K562 (cell line): Measurements from ENCODE around the gene TMEM273. TPM values are rescaled to one million over a fixed set of nuclear protein-coding genes. Genes with fewer than 3 reads are reported as not detected.

Source experiments
- ARNT ChIP-seq, 2 experiments: fragments of 450-650 bp; IDR thresholded peaks; 2 replicates each; pipeline ENCODE4 v1.6.1; 2016; ENCODE audit warnings: mild to moderate bottlenecking in 1 of 2
- BHLHE40 ChIP-seq: IDR thresholded peaks from 2 replicates; pipeline ENCODE4 v1.6.1; 2011; ENCODE audit warnings: low read length, improper control_type of control experiment
- CBX1 ChIP-seq: sonication (generic); IDR thresholded peaks from 2 replicates; pipeline ENCODE4 v1.6.1; 2016; ENCODE audit warnings: antibody characterized with exemption, low read depth, mild to moderate bottlenecking
- CLOCK ChIP-seq: fragments of 250-450 bp; sonication (Bioruptor Pico); IDR thresholded peaks from 2 replicates; pipeline ENCODE4 v1.4.0; 2020; ENCODE audit warnings: mild to moderate bottlenecking, moderate library complexity, borderline replicate concordance
- DPF2 ChIP-seq: fragments of 450-650 bp; IDR thresholded peaks from 2 replicates; pipeline ENCODE4 v1.6.1; 2016
- ETV6 ChIP-seq, 3 experiments: fragments of 150-350 bp in 1 of 3; sonication (generic) in 1 of 3; formaldehyde crosslinking in 1 of 3; IDR thresholded peaks; 2 replicates each; pipeline versions ENCODE4 v1.6.1 to v1.8.0; 2014 to 2022; ENCODE audit warnings: borderline replicate concordance in 2 of 3, low read depth in 2 of 3, antibody characterized with exemption in 1 of 3, low read length in 1 of 3, mild to moderate bottlenecking in 1 of 3, missing genetic modification reagents in 1 of 3
- GTF2A2 ChIP-seq: IDR thresholded peaks from 2 replicates; pipeline ENCODE4 v1.6.1; 2016; ENCODE audit warnings: mild to moderate bottlenecking, missing genetic modification characterization, missing compliant biosample characterization
- KLF13 ChIP-seq: fragments of 450-650 bp; IDR thresholded peaks from 2 replicates; pipeline ENCODE4 v1.6.1; 2016; ENCODE audit warnings: missing genetic modification characterization, low read depth, mild to moderate bottlenecking, missing compliant biosample characterization, moderate library complexity, borderline replicate concordance
- NFATC3 ChIP-seq: fragments of 450-650 bp; IDR thresholded peaks from 2 replicates; pipeline ENCODE4 v1.6.1; 2017; ENCODE audit warnings: mild to moderate bottlenecking
- NR2C2 ChIP-seq, 2 experiments: fragments of 200-800 bp in 1 of 2; sonication (Bioruptor generic) in 1 of 2; sonication (generic) in 1 of 2; formaldehyde crosslinking in 1 of 2; IDR thresholded peaks; 2 replicates each; pipeline versions ENCODE4 v1.6.1 to v1.8.0; 2016 to 2022; ENCODE audit warnings: mild to moderate bottlenecking in 1 of 2, missing compliant biosample characterization in 1 of 2, missing genetic modification characterization in 1 of 2, missing genetic modification reagents in 1 of 2
- PRDM10 ChIP-seq: fragments of 450-650 bp; IDR thresholded peaks from 2 replicates; pipeline ENCODE4 v1.6.1; 2018; ENCODE audit not compliant: partially characterized antibody
- TAF9B ChIP-seq: fragments of 450-650 bp; IDR thresholded peaks from 2 replicates; pipeline ENCODE4 v1.6.1; 2018; ENCODE audit warnings: mild to moderate bottlenecking; ENCODE audit not compliant: partially characterized antibody
- WHSC1 ChIP-seq: IDR thresholded peaks from one replicate; pipeline ENCODE4 v1.6.1; 2012; ENCODE audit warnings: low read length, control low read depth, inconsistent platforms
- ZNF232 ChIP-seq: sonication (generic); formaldehyde crosslinking; IDR thresholded peaks from 2 replicates; pipeline ENCODE4 v1.8.0; 2022; ENCODE audit warnings: mild to moderate bottlenecking, missing genetic modification reagents
- ZNF384 ChIP-seq: IDR thresholded peaks from 2 replicates; pipeline ENCODE4 v1.6.1; 2012; ENCODE audit warnings: low read depth, low read length, improper control_type of control experiment
- ZNF431 ChIP-seq: sonication (generic); formaldehyde crosslinking; IDR thresholded peaks from 2 replicates; pipeline ENCODE4 v1.8.0; 2022; ENCODE audit warnings: mild to moderate bottlenecking, missing genetic modification reagents
- ZSCAN29 ChIP-seq: fragments of 450-650 bp; IDR thresholded peaks from 2 replicates; pipeline ENCODE4 v1.6.1; 2017
- polyA plus RNA-seq, 8 experiments: library from polyadenylated mRNA; depleted of rRNA in 4 of 8; stranded (reverse) in 5 of 8; unstranded in 3 of 8; fragments of >200 nt; fragmentation: Nextera tagmentation in 2 of 8; fragmentation: Illumina TruSeq in 1 of 8; extraction: Ambion mirVana in 2 of 8; extraction: Trizol in 1 of 8; gene quantifications; 2 replicates each; pipeline versions ENCODE4 v1.2.1 to v1.2.3, GENCODE V29; 2011 to 2014; ENCODE audit warnings: inconsistent platforms in 1 of 8, missing spikeins in 1 of 8
- total RNA-seq, 7 experiments: library from RNA; depleted of rRNA in 6 of 7; stranded (reverse); fragments of >200 nt in 6 of 7; fragmentation: Illumina TruSeq in 2 of 7; extraction: Trizol in 2 of 7; gene quantifications; 2 replicates each; pipeline versions ENCODE4 v1.2.1 to v1.2.3, GENCODE V29; 2011 to 2021; ENCODE audit warnings: low replicate concordance in 1 of 7
- TF ChIP-seq, protein P1 (sequence below): fragments of 250-450 bp; sonication (Bioruptor Pico); IDR thresholded peaks from 2 replicates; pipeline ENCODE4 v1.8.0; 2021; ENCODE audit warnings: moderate library complexity, mild to moderate bottlenecking, inconsistent platforms
- TF ChIP-seq, protein P2 (sequence below): sonication (generic); formaldehyde crosslinking; IDR thresholded peaks from 2 replicates; pipeline ENCODE4 v1.8.0; 2022; ENCODE audit warnings: missing genetic modification reagents, mild to moderate bottlenecking, borderline replicate concordance

Gene TMEM273
- total and polyA plus RNA-seq, 9 of the 15 experiments (the other 6 are each of a cell fraction or from before 2014, with no cell fraction given), result 39.2 to 131 (median 95.6) TPM

DNA sequence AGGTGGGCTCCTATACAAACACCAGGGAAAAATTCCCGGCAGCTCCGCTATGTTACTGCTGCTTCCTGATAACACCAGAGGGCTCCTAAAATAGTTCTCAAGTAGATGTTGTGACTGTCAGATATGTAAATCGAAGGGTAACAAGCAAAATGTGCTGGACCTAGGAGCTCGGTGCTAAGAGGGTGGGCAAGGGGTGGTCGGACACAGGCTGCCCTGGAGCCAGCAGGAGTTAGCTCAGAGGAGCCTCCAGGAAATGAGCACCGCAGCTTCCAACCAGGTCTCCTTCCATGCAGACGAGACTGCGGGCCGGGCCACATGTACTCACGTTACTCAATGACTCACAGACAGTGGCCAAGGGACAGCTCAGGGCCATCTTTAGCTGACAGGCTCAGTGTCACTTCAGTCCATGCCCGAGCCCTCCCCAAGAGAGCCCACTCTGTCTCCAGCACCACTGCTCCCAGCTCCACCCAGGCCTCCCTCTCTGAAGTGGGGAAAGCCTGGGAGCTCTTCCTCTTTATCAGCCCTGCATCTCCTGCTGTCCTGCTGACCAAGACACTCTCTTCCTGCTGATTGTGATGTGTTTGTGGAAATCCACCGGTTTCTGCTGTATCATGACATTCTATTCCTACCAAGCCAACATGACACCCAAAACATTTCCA lies 37.2 kb upstream of the TMEM273 start (continued):
- TF ChIP-seq WHSC1, result no peak
- TF ChIP-seq, protein P1, sequence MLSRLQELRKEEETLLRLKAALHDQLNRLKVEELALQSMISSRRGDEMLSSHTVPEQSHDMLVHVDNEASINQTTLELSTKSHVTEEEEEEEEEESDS (CRISPR knock-in tag), result no peak
- TF ChIP-seq ZNF431 (CRISPR knock-in tag), result peak; percentile 57; the same call in 1 of the 2 replicates
- no peak for TF ChIP-seq KLF13 (tag)
- no peak for TF ChIP-seq ZNF384
- no peak for TF ChIP-seq NR2C2 (CRISPR knock-in tag; IDR thresholded peaks at IDR 0.05)
- peak; percentile 53 for TF ChIP-seq NR2C2 (tag; IDR thresholded peaks at IDR 0.05)
- TF ChIP-seq BHLHE40, result peak; percentile 92
- TF ChIP-seq CLOCK (CRISPR knock-in tag), result no peak
- no peak for TF ChIP-seq PRDM10
- TF ChIP-seq, protein P2, sequence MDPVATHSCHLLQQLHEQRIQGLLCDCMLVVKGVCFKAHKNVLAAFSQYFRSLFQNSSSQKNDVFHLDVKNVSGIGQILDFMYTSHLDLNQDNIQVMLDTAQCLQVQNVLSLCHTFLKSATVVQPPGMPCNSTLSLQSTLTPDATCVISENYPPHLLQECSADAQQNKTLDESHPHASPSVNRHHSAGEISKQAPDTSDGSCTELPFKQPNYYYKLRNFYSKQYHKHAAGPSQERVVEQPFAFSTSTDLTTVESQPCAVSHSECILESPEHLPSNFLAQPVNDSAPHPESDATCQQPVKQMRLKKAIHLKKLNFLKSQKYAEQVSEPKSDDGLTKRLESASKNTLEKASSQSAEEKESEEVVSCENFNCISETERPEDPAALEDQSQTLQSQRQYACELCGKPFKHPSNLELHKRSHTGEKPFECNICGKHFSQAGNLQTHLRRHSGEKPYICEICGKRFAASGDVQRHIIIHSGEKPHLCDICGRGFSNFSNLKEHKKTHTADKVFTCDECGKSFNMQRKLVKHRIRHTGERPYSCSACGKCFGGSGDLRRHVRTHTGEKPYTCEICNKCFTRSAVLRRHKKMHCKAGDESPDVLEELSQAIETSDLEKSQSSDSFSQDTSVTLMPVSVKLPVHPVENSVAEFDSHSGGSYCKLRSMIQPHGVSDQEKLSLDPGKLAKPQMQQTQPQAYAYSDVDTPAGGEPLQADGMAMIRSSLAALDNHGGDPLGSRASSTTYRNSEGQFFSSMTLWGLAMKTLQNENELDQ (CRISPR knock-in tag), result no peak
- no peak for TF ChIP-seq TAF9B
- TF ChIP-seq ZNF232, result 0 out of 2 replicates have a peak, but pooled peaks have one; percentile 41
- TF ChIP-seq CBX1, result no peak
- peak; percentile 83 for TF ChIP-seq DPF2
- peak; percentile 49; the same call in 1 of the 2 replicates for TF ChIP-seq GTF2A2 (tag)
- TF ChIP-seq ZSCAN29, result no peak
- TF ChIP-seq NFATC3, result no peak
- no peak for TF ChIP-seq ETV6 (IDR thresholded peaks at IDR 0.05; ENCODE audit: borderline replicate concordance in 1 of 2, low read depth in 2 of 2, low read length in 1 of 2)
- TF ChIP-seq ETV6 (CRISPR knock-in tag; IDR thresholded peaks at IDR 0.05; ENCODE audit: borderline replicate concordance), result no peak
- peak in 1 of 2 experiments; percentile 30; a peak in 1 of 4 replicates for TF ChIP-seq ARNT (IDR thresholded peaks at IDR 0.05)
